Loucy (cell line): Measurements from ENCODE around the gene CNTN4.

Experiments
- H2AFZ ChIP-seq: fragments of 200-600 bp; sonication (generic); 2 replicates; pipeline ENCODE4 v1.6.0; 2016; ENCODE audit warnings: antibody characterized with exemption, mild to moderate bottlenecking, low read length, moderate library complexity
- H3F3A ChIP-seq: fragments of 200-600 bp; 2 replicates; pipeline ENCODE4 v1.6.0; 2016; ENCODE audit warnings: antibody characterized with exemption, low read depth, mild to moderate bottlenecking
- H3K27me3 ChIP-seq: fragments of 200-600 bp; sonication (generic); 2 replicates; pipeline ENCODE4 v1.6.1; 2014; ENCODE audit warnings: low read length, mild to moderate bottlenecking; ENCODE audit not compliant: insufficient read depth, poor library complexity, severe bottlenecking
- H3K36me3 ChIP-seq: fragments of 200-600 bp; sonication (generic); 2 replicates; pipeline ENCODE4 v1.6.1; 2016; ENCODE audit warnings: low read length; ENCODE audit not compliant: insufficient read depth
- H3K4me1 ChIP-seq: fragments of 200-600 bp; sonication (generic); 2 replicates; pipeline ENCODE4 v1.5.1; 2014; ENCODE audit warnings: low read length, mild to moderate bottlenecking; ENCODE audit not compliant: insufficient read depth, poor library complexity, severe bottlenecking
- H3K4me2 ChIP-seq: fragments of 200-600 bp; sonication (generic); 2 replicates; pipeline ENCODE4 v1.6.0; 2014; ENCODE audit warnings: antibody characterized with exemption, low read length, low read depth, mild to moderate bottlenecking; ENCODE audit not compliant: poor library complexity, severe bottlenecking
- H3K4me3 ChIP-seq: fragments of 200-600 bp; sonication (generic); 2 replicates; pipeline ENCODE4 v1.5.1; 2014; ENCODE audit warnings: low read length, mild to moderate bottlenecking, mixed read lengths; ENCODE audit not compliant: poor library complexity, severe bottlenecking
- H3K79me2 ChIP-seq: fragments of 200-600 bp; sonication (generic); 2 replicates; pipeline ENCODE4 v1.6.1; 2014; ENCODE audit warnings: low read length; ENCODE audit not compliant: insufficient read depth
- H3K9ac ChIP-seq: fragments of 200-600 bp; sonication (generic); 2 replicates; pipeline ENCODE4 v1.6.0; 2014; ENCODE audit warnings: mild to moderate bottlenecking, low read depth, low read length, moderate library complexity; ENCODE audit not compliant: poor library complexity, severe bottlenecking
- H3K9me2 ChIP-seq: fragments of 200-600 bp; sonication (generic); replicated peaks from 2 replicates; pipeline ENCODE4 v1.6.1; 2016; ENCODE audit warnings: low read depth, low read length, mixed read lengths
- H3K9me3 ChIP-seq: fragments of 200-600 bp; sonication (generic); 2 replicates; pipeline ENCODE4 v1.6.1; 2014; ENCODE audit warnings: mild to moderate bottlenecking, antibody characterized with exemption, low read length, low read depth; ENCODE audit not compliant: insufficient read depth
- H4K20me1 ChIP-seq: fragments of 200-600 bp; sonication (generic); 2 replicates; pipeline ENCODE4 v1.6.0; 2014; ENCODE audit warnings: antibody characterized with exemption, low read length, mild to moderate bottlenecking; ENCODE audit not compliant: insufficient read depth, poor library complexity, severe bottlenecking
- EZH2phosphoT487 ChIP-seq: fragments of 200-600 bp; IDR thresholded peaks from 2 replicates; pipeline ENCODE4 v1.6.1; 2018; ENCODE audit warnings: antibody characterized with exemption, mild to moderate bottlenecking, moderate library complexity, borderline replicate concordance
- TF ChIP-seq, protein P1 (sequence below): fragments of 200-600 bp; sonication (generic); conservative IDR thresholded peaks from 2 replicates; pipeline ENCODE4 v1.5.1; 2014; ENCODE audit warnings: mild to moderate bottlenecking, antibody characterized with exemption, low read length

The CNTN4 gene

DNA sequence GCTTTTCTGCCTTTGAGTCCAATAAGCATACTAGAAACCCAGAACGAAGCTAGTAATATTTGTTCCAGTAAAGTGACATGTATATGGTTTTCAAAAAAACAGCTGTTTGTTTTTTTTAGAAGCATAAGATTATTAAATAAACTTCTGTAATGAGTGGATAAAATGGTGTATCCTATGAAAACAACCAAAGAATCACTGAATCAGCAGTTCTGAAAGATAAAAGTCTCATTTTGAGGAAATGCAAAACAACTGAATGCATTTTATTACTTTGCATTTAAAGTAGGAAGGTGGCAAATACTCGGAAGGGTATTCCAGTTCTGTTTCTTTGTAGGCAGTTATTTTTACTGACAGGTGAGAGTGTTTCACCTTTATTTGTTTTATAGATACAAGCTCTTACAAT, 107.0 kb downstream of the CNTN4 start:
- H3K4me1 ChIP-seq = no peaks in the 10 kb centered on the region
- no peak overlapping the region for H2AFZ ChIP-seq
- no peaks in the 10 kb centered on the region for H3K27me3 ChIP-seq
- no peaks in the 10 kb centered on the region for H3K9me2 ChIP-seq
- no peak for TF ChIP-seq EZH2phosphoT487
- TF ChIP-seq, protein P1, sequence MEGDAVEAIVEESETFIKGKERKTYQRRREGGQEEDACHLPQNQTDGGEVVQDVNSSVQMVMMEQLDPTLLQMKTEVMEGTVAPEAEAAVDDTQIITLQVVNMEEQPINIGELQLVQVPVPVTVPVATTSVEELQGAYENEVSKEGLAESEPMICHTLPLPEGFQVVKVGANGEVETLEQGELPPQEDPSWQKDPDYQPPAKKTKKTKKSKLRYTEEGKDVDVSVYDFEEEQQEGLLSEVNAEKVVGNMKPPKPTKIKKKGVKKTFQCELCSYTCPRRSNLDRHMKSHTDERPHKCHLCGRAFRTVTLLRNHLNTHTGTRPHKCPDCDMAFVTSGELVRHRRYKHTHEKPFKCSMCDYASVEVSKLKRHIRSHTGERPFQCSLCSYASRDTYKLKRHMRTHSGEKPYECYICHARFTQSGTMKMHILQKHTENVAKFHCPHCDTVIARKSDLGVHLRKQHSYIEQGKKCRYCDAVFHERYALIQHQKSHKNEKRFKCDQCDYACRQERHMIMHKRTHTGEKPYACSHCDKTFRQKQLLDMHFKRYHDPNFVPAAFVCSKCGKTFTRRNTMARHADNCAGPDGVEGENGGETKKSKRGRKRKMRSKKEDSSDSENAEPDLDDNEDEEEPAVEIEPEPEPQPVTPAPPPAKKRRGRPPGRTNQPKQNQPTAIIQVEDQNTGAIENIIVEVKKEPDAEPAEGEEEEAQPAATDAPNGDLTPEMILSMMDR = no peak
- H3K9me3 ChIP-seq = no peaks in the 10 kb centered on the region; the same call in 1 of the 2 replicates
- no peaks in the 10 kb centered on the region for H4K20me1 ChIP-seq
- H3K4me3 ChIP-seq = no peak overlapping the region
- H3K9ac ChIP-seq = no peak overlapping the region
- no peaks in the 10 kb centered on the region for H3K36me3 ChIP-seq
- H3F3A ChIP-seq = no peaks in the 10 kb centered on the region
- no peaks in the 10 kb centered on the region for H3K79me2 ChIP-seq
- H3K4me2 ChIP-seq = no peak overlapping the region

DNA sequence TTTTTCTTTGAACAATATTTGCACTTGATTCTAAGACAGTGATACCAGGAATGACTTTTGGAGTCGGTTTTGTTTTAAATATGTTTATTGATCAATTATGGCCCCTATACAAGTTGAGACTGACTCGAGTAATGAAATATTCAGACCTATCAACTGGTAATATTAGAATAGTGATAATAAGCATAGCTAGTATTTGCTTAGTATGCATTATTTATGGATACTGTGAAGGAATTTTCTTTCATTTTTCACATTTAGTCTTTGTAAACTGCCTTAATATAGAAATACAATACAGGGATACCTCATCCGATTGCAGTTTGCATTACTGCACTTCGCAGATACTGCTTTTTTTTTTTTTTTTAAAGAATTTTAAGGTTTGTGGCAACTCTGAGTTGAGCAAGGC, 107.9 kb downstream of the CNTN4 start:
- no peaks in the 10 kb centered on the region for H3K4me1 ChIP-seq
- H3K4me3 ChIP-seq = no peak overlapping the region
- no peaks in the 10 kb centered on the region for H3K79me2 ChIP-seq

DNA sequence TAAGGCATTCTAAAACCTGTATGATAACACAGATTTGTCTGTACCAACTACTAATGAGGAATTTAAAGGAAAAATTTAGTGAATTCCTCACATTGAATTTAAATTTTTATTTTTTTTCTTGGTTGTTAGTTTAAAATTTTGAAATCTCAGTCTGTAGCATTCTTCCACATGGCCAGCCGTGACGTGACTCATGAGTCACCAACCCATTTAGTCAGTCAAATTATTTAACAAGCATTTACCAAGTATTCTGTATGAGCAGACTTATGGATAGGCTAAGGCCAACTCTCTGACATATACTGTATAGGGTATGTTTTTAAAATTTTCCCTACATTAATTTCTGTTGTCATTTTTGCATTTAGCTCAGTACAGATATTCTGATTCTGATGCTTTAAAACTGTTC, 112.9 kb downstream of the CNTN4 start:
- Histone ChIP-seq H3K79me2 (no peaks in the 10 kb centered on the region), H4K20me1 (no peaks in the 10 kb centered on the region), H2AFZ (no peak overlapping the region), H3K36me3 (no peaks in the 10 kb centered on the region), H3K27me3 (no peaks in the 10 kb centered on the region), H3K4me3 (no peak overlapping the region), H3K9ac (no peak overlapping the region), H3K4me1 (no peaks in the 10 kb centered on the region), H3K9me2 (no peaks in the 10 kb centered on the region), H3K9me3 (no peaks in the 10 kb centered on the region; the same call in 1 of the 2 replicates), H3K4me2 (no peak overlapping the region), H3F3A (no peaks in the 10 kb centered on the region)
- no peak for TF ChIP-seq EZH2phosphoT487
- TF ChIP-seq, protein P1 = no peak

More for the DNA sequence above, 107.9 kb downstream of the CNTN4 start:
- Histone ChIP-seq H3K36me3 (no peaks in the 10 kb centered on the region), H3F3A (no peaks in the 10 kb centered on the region), H4K20me1 (no peaks in the 10 kb centered on the region), H3K4me2 (no peak overlapping the region), H3K9ac (no peak overlapping the region), H2AFZ (no peak overlapping the region), H3K9me2 (no peaks in the 10 kb centered on the region), H3K27me3 (no peaks in the 10 kb centered on the region), H3K9me3 (no peaks in the 10 kb centered on the region; the same call in 1 of the 2 replicates)
- TF ChIP-seq, protein P1 = no peak
